Lower leg skin (tissue), 4 donors: ENCODE data around the gene COL21A1. TPM values are rescaled to one million over a fixed set of nuclear protein-coding genes. Genes with fewer than 3 reads are reported as not detected.

Experiments
- DNase-seq, 2 donors: peaks; one replicate each; pipeline ENCODE4 v3.0.0-alpha.2; 2019; ENCODE audit warnings: low spot score in 2 of 2
- H3K4me3 ChIP-seq: fragments of 200-600 bp; sonication (generic); 2 replicates; pipeline ENCODE4 v1.5.1; 2017; ENCODE audit warnings: mild to moderate bottlenecking, low read depth; ENCODE audit not compliant: poor library complexity, severe bottlenecking
- POLR2A ChIP-seq, 2 donors: fragments of 450-650 bp; IDR thresholded peaks; one replicate each; pipeline ENCODE4 v1.6.1; 2016 to 2017; ENCODE audit warnings: antibody characterized with exemption in 2 of 2, mild to moderate bottlenecking in 1 of 2, moderate library complexity in 1 of 2
- WGBS, 2 donors: methylation state at CpG; one replicate each; pipeline ENCODE4 v1.1.5; 2018; 5-methylcytosine and 5-hydroxymethylcytosine counted together
- intact Hi-C: fragments of 100-400 bp; cut with DNase I; formaldehyde crosslinking; loops from one replicate; pipeline ENCODE4 v1.15.0; 2023; ENCODE audit warnings: low total_unique reads
- total RNA-seq, 4 donors: library from RNA; depleted of rRNA; stranded (reverse); fragments of >200 nt; gene quantifications; one replicate each; pipeline ENCODE4 v1.1.0, GENCODE V29; 2016
- TF ChIP-seq, protein P1 (sequence below), 3 donors: fragments of 450-650 bp; IDR thresholded peaks; one replicate each; pipeline ENCODE4 v1.5.1; 2016; ENCODE audit warnings: antibody characterized with exemption in 3 of 3, mild to moderate bottlenecking in 3 of 3, moderate library complexity in 2 of 3

Gene COL21A1
- total RNA-seq, 4 donors from 2014 or later, result 1.9 to 8.3 (median 5.4) TPM

DNA sequence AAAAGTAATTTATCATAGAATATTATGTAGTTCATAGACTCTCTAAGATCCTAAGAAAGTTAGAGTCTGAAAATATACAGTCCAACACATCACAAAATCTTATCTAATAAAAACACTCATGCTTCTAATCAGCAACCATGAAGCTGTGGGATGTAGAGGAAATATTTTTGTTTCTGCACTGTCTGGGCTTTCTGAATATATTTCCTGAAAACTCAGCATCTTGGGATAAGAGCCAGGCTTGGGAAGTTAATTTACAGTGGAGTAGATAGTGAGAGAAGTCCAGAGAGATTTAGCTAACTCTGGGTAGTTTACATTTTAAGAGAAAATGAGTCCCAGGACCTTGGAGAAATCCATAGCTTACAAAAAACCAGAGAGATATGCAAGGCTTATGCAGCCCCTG, 221.6 kb downstream of the COL21A1 start:
- TF ChIP-seq POLR2A (IDR thresholded peaks at IDR 0.05), result no peak
- TF ChIP-seq, protein P1, sequence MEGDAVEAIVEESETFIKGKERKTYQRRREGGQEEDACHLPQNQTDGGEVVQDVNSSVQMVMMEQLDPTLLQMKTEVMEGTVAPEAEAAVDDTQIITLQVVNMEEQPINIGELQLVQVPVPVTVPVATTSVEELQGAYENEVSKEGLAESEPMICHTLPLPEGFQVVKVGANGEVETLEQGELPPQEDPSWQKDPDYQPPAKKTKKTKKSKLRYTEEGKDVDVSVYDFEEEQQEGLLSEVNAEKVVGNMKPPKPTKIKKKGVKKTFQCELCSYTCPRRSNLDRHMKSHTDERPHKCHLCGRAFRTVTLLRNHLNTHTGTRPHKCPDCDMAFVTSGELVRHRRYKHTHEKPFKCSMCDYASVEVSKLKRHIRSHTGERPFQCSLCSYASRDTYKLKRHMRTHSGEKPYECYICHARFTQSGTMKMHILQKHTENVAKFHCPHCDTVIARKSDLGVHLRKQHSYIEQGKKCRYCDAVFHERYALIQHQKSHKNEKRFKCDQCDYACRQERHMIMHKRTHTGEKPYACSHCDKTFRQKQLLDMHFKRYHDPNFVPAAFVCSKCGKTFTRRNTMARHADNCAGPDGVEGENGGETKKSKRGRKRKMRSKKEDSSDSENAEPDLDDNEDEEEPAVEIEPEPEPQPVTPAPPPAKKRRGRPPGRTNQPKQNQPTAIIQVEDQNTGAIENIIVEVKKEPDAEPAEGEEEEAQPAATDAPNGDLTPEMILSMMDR (IDR thresholded peaks at IDR 0.05), result no peak
- intact Hi-C loops, result no loop called here
- DNase-seq, result no peak
- no peak overlapping the region for H3K4me3 ChIP-seq

DNA sequence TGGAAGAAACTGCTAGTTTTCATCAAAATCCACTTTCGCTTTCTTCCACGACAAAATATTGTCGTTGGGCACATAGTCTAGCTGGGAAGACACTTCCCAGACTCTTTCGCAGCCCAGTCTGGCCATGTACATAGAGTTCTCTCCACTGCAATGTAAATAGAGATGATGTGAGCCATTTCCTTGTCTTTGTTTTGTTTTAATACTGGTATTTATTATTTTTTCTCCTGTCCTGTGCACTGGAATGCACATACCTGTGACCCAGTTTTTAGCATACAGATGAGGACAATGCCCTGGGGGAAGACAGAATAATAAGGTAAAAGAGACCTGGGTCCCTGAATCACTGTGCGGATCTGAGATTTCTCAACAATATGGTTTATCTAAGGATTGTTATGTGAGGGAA, 222.4 kb downstream of the COL21A1 start:
- no peak overlapping the region for H3K4me3 ChIP-seq
- TF ChIP-seq POLR2A (IDR thresholded peaks at IDR 0.05), result no peak
- TF ChIP-seq, protein P1 (IDR thresholded peaks at IDR 0.05), result no peak
- DNase-seq, result no peak
- intact Hi-C loops, result no loop called here
- WGBS, 2 donors, result 88 to 89% methylated on average over 5 of the region's 5 CpGs

DNA sequence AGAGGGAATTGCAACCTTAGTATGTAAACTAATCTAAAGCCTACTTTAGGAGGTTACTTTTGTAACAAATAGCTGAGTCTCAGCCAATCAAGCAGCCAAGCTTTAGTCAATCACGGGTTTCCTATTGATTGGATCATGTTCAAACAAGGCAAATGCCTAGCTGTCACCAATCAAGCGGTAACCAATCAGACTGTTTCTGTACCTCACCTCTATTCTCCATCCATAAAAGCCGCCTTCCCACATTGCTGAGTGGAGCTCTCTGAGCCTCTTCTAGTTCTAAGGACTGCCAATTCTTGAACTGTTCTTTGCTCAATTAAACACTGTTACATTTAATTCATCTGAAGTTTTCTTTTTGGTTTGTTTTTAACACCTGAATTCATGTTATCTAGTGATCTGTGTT, 223.6 kb downstream of the COL21A1 start:
- no peak for TF ChIP-seq POLR2A (IDR thresholded peaks at IDR 0.05)
- TF ChIP-seq, protein P1 (IDR thresholded peaks at IDR 0.05), result no peak
- DNase-seq, result no peak
- no peak overlapping the region for H3K4me3 ChIP-seq
- intact Hi-C loops, result no loop called here
- WGBS, 2 donors, result 79 to 94% methylated on average over 3 of the region's 3 CpGs

DNA sequence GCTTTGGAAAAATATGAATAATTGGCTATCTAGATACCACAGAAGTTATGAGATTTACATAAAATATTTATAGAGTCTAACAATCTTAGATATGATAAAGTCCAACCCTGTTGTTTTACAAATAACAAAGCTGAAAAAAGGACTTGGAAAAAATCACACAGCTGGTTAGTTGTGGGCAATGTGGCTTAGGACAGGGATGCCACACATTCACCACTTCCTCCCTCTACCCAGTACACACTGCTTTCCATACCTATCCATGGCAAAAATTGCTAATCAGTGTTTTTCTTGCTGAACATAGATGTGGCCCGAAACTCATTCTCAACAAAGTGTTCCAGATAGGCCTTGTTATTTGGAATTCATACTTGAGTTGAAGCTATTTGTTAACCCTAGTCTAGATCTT, 224.7 kb downstream of the COL21A1 start:
- 91 to 97% methylated on average over 1 of the region's 1 CpG for WGBS, 2 donors
- intact Hi-C loops, result no loop called here
- DNase-seq, result no peak
- H3K4me3 ChIP-seq, result no peak overlapping the region
- TF ChIP-seq, protein P1 (IDR thresholded peaks at IDR 0.05), result no peak
- no peak for TF ChIP-seq POLR2A (IDR thresholded peaks at IDR 0.05)

DNA sequence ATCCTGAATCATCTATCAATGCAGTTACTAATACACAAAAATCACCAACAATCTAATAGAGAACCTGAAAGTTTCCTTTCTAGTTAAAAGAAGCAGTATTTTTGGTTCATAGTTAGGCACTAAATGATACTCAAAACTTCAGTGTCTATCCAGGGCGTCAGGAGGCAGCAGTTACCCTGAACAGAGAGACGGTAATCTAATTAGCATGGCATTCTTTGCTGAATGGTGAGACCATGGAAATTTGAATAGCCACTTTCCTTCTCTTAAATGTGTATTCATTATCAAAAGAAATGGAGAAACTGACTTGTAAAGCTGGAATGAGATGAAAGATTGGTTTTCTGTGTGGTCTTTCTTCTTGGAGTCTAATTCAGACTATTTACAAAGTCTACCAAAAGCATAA, 225.4 kb downstream of the COL21A1 start:
- TF ChIP-seq POLR2A (IDR thresholded peaks at IDR 0.05), result no peak
- TF ChIP-seq, protein P1 (IDR thresholded peaks at IDR 0.05), result no peak
- intact Hi-C loops, result no loop called here
- no peak for DNase-seq
- WGBS, 2 donors, result 50 to 79% methylated on average over 2 of the region's 2 CpGs
- H3K4me3 ChIP-seq, result no peak overlapping the region

DNA sequence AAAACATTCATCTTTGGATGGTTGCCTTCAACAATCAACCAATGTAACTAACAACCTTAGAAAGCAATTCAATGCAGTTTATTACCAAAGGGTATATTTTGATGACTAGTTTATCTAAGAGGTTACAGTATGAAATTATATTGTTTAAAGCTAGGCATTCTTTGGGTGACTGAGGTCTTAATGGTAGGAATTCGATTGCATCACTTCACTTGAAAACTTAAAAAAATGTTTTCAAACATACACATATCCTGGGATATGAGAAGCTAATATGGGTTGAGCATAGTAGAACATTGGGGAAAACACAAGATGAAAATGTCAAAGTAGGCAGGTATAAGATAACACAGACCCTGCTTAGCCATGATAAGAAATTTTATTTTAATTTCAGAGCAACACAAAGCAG, 227.4 kb downstream of the COL21A1 start:
- no peak overlapping the region for H3K4me3 ChIP-seq
- intact Hi-C loops, result no loop called here
- no peak for DNase-seq
- TF ChIP-seq POLR2A (IDR thresholded peaks at IDR 0.05), result no peak
- TF ChIP-seq, protein P1 (IDR thresholded peaks at IDR 0.05), result no peak
- WGBS, 2 donors, result 74 to 90% methylated on average over 1 of the region's 1 CpG
